Right lobe of liver (tissue), 4 donors: Measurements from ENCODE around the gene COQ7.

ENCODE experiments used
- CTCF ChIP-seq, 4 donors: fragments of 200-600 bp in 3 of 4; fragments of 450-650 bp in 1 of 4; IDR thresholded peaks; one replicate each; pipeline versions ENCODE4 v1.5.1 to v1.8.0; 2016 to 2022; ENCODE audit warnings: antibody characterized with exemption in 4 of 4, mild to moderate bottlenecking in 2 of 4
- POLR2A ChIP-seq: fragments of 450-650 bp; IDR thresholded peaks from one replicate; pipeline ENCODE4 v1.6.1; 2017; ENCODE audit warnings: antibody characterized with exemption, mild to moderate bottlenecking
- donor health status: DM: no; HTN: no; CAD: no.
- donor health status: DM: no; HTN: no; CAD: no.
- donor health status: DM: no; HTN: yes; CAD: no.

GRCh38 chr16:19116711-19117449 lies 49.5 kb downstream of the COQ7 start:
- TF ChIP-seq POLR2A (no peak), CTCF (IDR thresholded peaks at IDR 0.05) (no peak)
